ENCODE data around the gene MUC6.

The MUC6 gene

GRCh38 chr11:1032310-1032891, 4.1 kb downstream of the MUC6 start:
- Histone ChIP-seq H3K27me3 (ENCODE audit: insufficient read depth, low read depth) (peaks cover 37% of the 10 kb centered on the region; the same call in 1 of the 2 replicates), H3K79me2 (ENCODE audit: insufficient read depth, low read depth) (no peaks in the 10 kb centered on the region), H3K4me1 (ENCODE audit: low read depth, poor library complexity, severe bottlenecking) (no peaks in the 10 kb centered on the region), H3K27ac (no peak overlapping the region), H3K36me3 (ENCODE audit: insufficient read depth) (no peaks in the 10 kb centered on the region), H3K9ac (no peak overlapping the region), H3K4me3 (IDR thresholded peaks at IDR 0.05; ENCODE audit: insufficient read depth, low read depth, low read length) (no peak overlapping the region), H4K20me1 (ENCODE audit: insufficient read depth) (no peaks in the 10 kb centered on the region), H3K4me2 (no peak overlapping the region), H2AFZ (ENCODE audit: low read depth) (no peak overlapping the region)
- TF ChIP-seq CTCF (conservative IDR thresholded peaks at IDR 0.05; ENCODE audit: low read depth, low read length) = no peak

- Histone ChIP-seq H3K27ac (no peak overlapping the region), H3K79me2 (ENCODE audit: insufficient read depth, low read depth) (no peaks in the 10 kb centered on the region)
- TF ChIP-seq CTCF (conservative IDR thresholded peaks at IDR 0.05; ENCODE audit: low read depth, low read length) = no peak
Measured at GRCh38 chr11:1031121-1031899, 5.2 kb downstream of the MUC6 start.

GRCh38 chr11:1030556-1030955, 6.0 kb downstream of the MUC6 start:
- H3K27ac ChIP-seq = no peak overlapping the region
- no peaks in the 10 kb centered on the region for H3K36me3 ChIP-seq (ENCODE audit: insufficient read depth)
- no peak overlapping the region for H3K4me3 ChIP-seq (IDR thresholded peaks at IDR 0.05; ENCODE audit: insufficient read depth, low read depth, low read length)
- no peak overlapping the region for H3K4me2 ChIP-seq
- TF ChIP-seq CTCF (conservative IDR thresholded peaks at IDR 0.05; ENCODE audit: low read depth, low read length) = no peak
- no peaks in the 10 kb centered on the region for H3K79me2 ChIP-seq (ENCODE audit: insufficient read depth, low read depth)
- no peaks in the 10 kb centered on the region for H4K20me1 ChIP-seq (ENCODE audit: insufficient read depth)
- H2AFZ ChIP-seq (ENCODE audit: low read depth) = no peak overlapping the region
- H3K9ac ChIP-seq = no peak overlapping the region
- H3K27me3 ChIP-seq (ENCODE audit: insufficient read depth, low read depth) = peaks cover 24% of the 10 kb centered on the region; the same call in 1 of the 2 replicates
- no peaks in the 10 kb centered on the region for H3K4me1 ChIP-seq (ENCODE audit: low read depth, poor library complexity, severe bottlenecking)

More at GRCh38 chr11:1031121-1031899, 5.2 kb downstream of the MUC6 start:
- no peaks in the 10 kb centered on the region for H4K20me1 ChIP-seq (ENCODE audit: insufficient read depth)
- no peaks in the 10 kb centered on the region for H3K4me1 ChIP-seq (ENCODE audit: low read depth, poor library complexity, severe bottlenecking)
- no peak overlapping the region for H3K4me3 ChIP-seq (IDR thresholded peaks at IDR 0.05; ENCODE audit: insufficient read depth, low read depth, low read length)
- no peak overlapping the region for H3K4me2 ChIP-seq
- H3K9ac ChIP-seq = no peak overlapping the region
- H3K36me3 ChIP-seq (ENCODE audit: insufficient read depth) = no peaks in the 10 kb centered on the region
- peaks cover 28% of the 10 kb centered on the region; the same call in 1 of the 2 replicates for H3K27me3 ChIP-seq (ENCODE audit: insufficient read depth, low read depth)
- no peak overlapping the region for H2AFZ ChIP-seq (ENCODE audit: low read depth)

- H3K4me2 ChIP-seq = no peak overlapping the region
Measured at GRCh38 chr11:1030086-1030485, 6.4 kb downstream of the MUC6 start.

More at GRCh38 chr11:1030086-1030485, 6.4 kb downstream of the MUC6 start:
- H3K79me2 ChIP-seq (ENCODE audit: insufficient read depth, low read depth) = no peaks in the 10 kb centered on the region
- no peaks in the 10 kb centered on the region for H3K36me3 ChIP-seq (ENCODE audit: insufficient read depth)
- no peak overlapping the region for H3K4me3 ChIP-seq (IDR thresholded peaks at IDR 0.05; ENCODE audit: insufficient read depth, low read depth, low read length)
- no peaks in the 10 kb centered on the region for H3K4me1 ChIP-seq (ENCODE audit: low read depth, poor library complexity, severe bottlenecking)
- peaks cover 21% of the 10 kb centered on the region; the same call in 1 of the 2 replicates for H3K27me3 ChIP-seq (ENCODE audit: insufficient read depth, low read depth)
- H3K9ac ChIP-seq = no peak overlapping the region
- no peaks in the 10 kb centered on the region for H4K20me1 ChIP-seq (ENCODE audit: insufficient read depth)
- H3K27ac ChIP-seq = no peak overlapping the region
- no peak overlapping the region for H2AFZ ChIP-seq (ENCODE audit: low read depth)
- TF ChIP-seq CTCF (conservative IDR thresholded peaks at IDR 0.05; ENCODE audit: low read depth, low read length) = no peak
